Breast epithelium (tissue), 3 donors: ENCODE measurements around the gene RAMACL.

ENCODE experiments used
- POLR2A ChIP-seq: fragments of 450-650 bp; IDR thresholded peaks from one replicate; pipeline ENCODE4 v1.6.1; 2016; ENCODE audit warnings: antibody characterized with exemption, mild to moderate bottlenecking, moderate library complexity
- TF ChIP-seq, protein P1 (sequence below), 3 donors: fragments of 450-650 bp; IDR thresholded peaks; one replicate each; pipeline ENCODE4 v1.5.1; 2016 to 2017; ENCODE audit warnings: antibody characterized with exemption in 3 of 3, mild to moderate bottlenecking in 3 of 3, moderate library complexity in 3 of 3

DNA sequence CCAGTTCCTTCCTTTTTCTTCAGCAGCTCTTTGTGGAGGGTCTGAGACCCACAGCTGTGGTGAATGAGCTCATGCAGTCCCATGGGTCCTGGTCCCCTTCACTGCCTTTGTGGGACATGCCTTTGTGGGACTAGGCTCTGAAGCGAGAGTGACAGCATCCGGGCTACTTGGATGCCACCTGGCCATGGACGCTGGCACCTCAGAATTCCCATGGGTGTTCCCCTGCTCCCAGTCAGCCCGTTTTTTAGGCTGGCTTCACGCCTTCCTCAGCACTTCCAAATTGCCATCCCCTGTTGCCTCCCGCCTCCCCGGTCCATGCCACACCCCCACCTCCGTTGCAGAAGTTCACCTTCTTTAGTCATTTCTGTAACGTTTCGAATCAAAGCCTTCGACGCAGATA lies 45.1 kb downstream of the RAMACL start:
- TF ChIP-seq POLR2A: no peak
- TF ChIP-seq, protein P1, sequence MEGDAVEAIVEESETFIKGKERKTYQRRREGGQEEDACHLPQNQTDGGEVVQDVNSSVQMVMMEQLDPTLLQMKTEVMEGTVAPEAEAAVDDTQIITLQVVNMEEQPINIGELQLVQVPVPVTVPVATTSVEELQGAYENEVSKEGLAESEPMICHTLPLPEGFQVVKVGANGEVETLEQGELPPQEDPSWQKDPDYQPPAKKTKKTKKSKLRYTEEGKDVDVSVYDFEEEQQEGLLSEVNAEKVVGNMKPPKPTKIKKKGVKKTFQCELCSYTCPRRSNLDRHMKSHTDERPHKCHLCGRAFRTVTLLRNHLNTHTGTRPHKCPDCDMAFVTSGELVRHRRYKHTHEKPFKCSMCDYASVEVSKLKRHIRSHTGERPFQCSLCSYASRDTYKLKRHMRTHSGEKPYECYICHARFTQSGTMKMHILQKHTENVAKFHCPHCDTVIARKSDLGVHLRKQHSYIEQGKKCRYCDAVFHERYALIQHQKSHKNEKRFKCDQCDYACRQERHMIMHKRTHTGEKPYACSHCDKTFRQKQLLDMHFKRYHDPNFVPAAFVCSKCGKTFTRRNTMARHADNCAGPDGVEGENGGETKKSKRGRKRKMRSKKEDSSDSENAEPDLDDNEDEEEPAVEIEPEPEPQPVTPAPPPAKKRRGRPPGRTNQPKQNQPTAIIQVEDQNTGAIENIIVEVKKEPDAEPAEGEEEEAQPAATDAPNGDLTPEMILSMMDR (IDR thresholded peaks at IDR 0.05): no peak
